HCT116 (cell line): ENCODE data around the gene RASAL2. TPM values are rescaled to one million over a fixed set of nuclear protein-coding genes. Genes with fewer than 3 reads are reported as not detected.

ENCODE experiments used
- ATAC-seq: fragments of 200-7000 bp; cut with Tn5 transposase; 2 replicates; pipeline ENCODE4 v1.9.1; 2020; ENCODE audit warnings: mild to moderate bottlenecking, moderate library complexity
- BruUV-seq: library from RNA; stranded (reverse); fragments of 400-500 nt; replicated peaks from 2 replicates; lab custom pipeline; 2021; lab: Mats Ljungman, UMichigan
- CTCF ChIA-PET: fragments of 300-600 bp; sonication (Branson Sonifier 250); formaldehyde crosslinking; loops from one replicate; lab custom pipeline; 2021; ENCODE audit warnings: antibody characterized with exemption; lab: Charles Lee
- POLR2A ChIA-PET: fragments of 300-600, 350-600 bp; sonication (Branson Sonifier 250); formaldehyde crosslinking; loops from one replicate; lab custom pipeline; 2021; ENCODE audit warnings: antibody characterized with exemption; lab: Charles Lee
- RAD21 ChIA-PET, 2 experiments: fragments of 300-600 bp; sonication (Branson Sonifier 250); formaldehyde crosslinking; loops; one replicate each; lab custom pipeline; 2023; ENCODE audit warnings: low total read pairs in 2 of 2; ENCODE audit not compliant: uncharacterized antibody in 2 of 2, unreplicated experiment in 2 of 2, low non-redundant PET in 1 of 2; lab: Charles Lee
- DNase-seq: peaks from one replicate; pipeline ENCODE4 v3.0.0-alpha.2; 2010; ENCODE audit warnings: low read depth, low spot score
- H2AFZ ChIP-seq: fragments of 200-600 bp; shearing (Covaris generic), sonication (generic); 2 replicates; pipeline ENCODE4 v1.6.1; 2017; ENCODE audit warnings: low read depth, mixed run types, mixed read lengths, antibody characterized with exemption, low read length; ENCODE audit not compliant: poor library complexity, severe bottlenecking
- H3K27ac ChIP-seq: 2 replicates; pipeline ENCODE4 v1.5.1; 2012; ENCODE audit warnings: low read depth, low read length
- H3K27me3 ChIP-seq: fragments of 200-600 bp; sonication (generic); 2 replicates; pipeline ENCODE4 v1.6.1; 2016; ENCODE audit warnings: mixed run types, low read length, mixed read lengths; ENCODE audit not compliant: insufficient read depth
- H3K36me3 ChIP-seq, 2 experiments: fragments of 200-500 bp in 1 of 2; fragments of 200-600 bp in 1 of 2; sonication (Bioruptor generic) in 1 of 2; sonication (generic) in 1 of 2; 2 replicates each; pipeline versions ENCODE4 v1.5.1 to v1.6.1; 2014 to 2016; ENCODE audit warnings: low read length in 2 of 2, inconsistent platforms in 1 of 2, mixed read lengths in 1 of 2, mixed run types in 1 of 2; ENCODE audit not compliant: insufficient read depth in 2 of 2, control insufficient read depth in 1 of 2
- H3K4me1 ChIP-seq, 2 experiments: fragments of 200-600 bp in 1 of 2; sonication (generic) in 1 of 2; 2 replicates each; pipeline versions ENCODE4 v1.5.1 to v1.6.1; 2012 to 2017; ENCODE audit warnings: low read length in 2 of 2, inconsistent platforms in 1 of 2, mild to moderate bottlenecking in 1 of 2, mixed read lengths in 1 of 2, mixed run types in 1 of 2, moderate library complexity in 1 of 2; ENCODE audit not compliant: insufficient read depth in 2 of 2, control insufficient read depth in 1 of 2
- H3K4me2 ChIP-seq: fragments of 200-600 bp; sonication (generic); 2 replicates; pipeline ENCODE4 v1.6.1; 2017; ENCODE audit warnings: mixed run types, low read length, mixed read lengths
- H3K4me3 ChIP-seq, 2 experiments: fragments of 200-600 bp in 1 of 2; sonication (generic) in 1 of 2; replicated peaks in 1 of 2; 2 replicates each; pipeline ENCODE4 v1.5.1; 2011 to 2016; ENCODE audit warnings: low read length in 2 of 2, control low read depth in 1 of 2, low read depth in 1 of 2, mild to moderate bottlenecking in 1 of 2, mixed read lengths in 1 of 2, mixed run types in 1 of 2
- H3K79me2 ChIP-seq: fragments of 200-600 bp; sonication (generic); 2 replicates; pipeline ENCODE4 v1.6.1; 2017; ENCODE audit warnings: mild to moderate bottlenecking, mixed run types, low read length, moderate library complexity, mixed read lengths; ENCODE audit not compliant: insufficient read depth
- H3K9ac ChIP-seq: fragments of 200-600 bp; sonication (generic); 2 replicates; pipeline ENCODE4 v1.6.1; 2016; ENCODE audit warnings: low read length, mixed read lengths
- H3K9me2 ChIP-seq: fragments of 200-600 bp; sonication (generic), shearing (Covaris generic); 2 replicates; pipeline ENCODE4 v1.6.1; 2017; ENCODE audit warnings: mixed run types, mild to moderate bottlenecking, moderate library complexity; ENCODE audit not compliant: insufficient read depth
- H3K9me3 ChIP-seq, 2 experiments: fragments of 200-500 bp in 1 of 2; fragments of 200-600 bp in 1 of 2; sonication (Bioruptor generic) in 1 of 2; sonication (generic) in 1 of 2; 2 replicates each; pipeline ENCODE4 v1.6.1; 2014 to 2017; ENCODE audit warnings: low read length in 2 of 2, mixed read lengths in 2 of 2, inconsistent platforms in 1 of 2, low read depth in 1 of 2, mild to moderate bottlenecking in 1 of 2, mixed run types in 1 of 2, moderate library complexity in 1 of 2; ENCODE audit not compliant: control insufficient read depth in 1 of 2, insufficient read depth in 1 of 2
- H4K20me1 ChIP-seq: fragments of 200-600 bp; sonication (generic), shearing (Covaris generic); 2 replicates; pipeline ENCODE4 v1.6.1; 2017; ENCODE audit warnings: mixed run types, mild to moderate bottlenecking, moderate library complexity; ENCODE audit not compliant: insufficient read depth
- ATF3 ChIP-seq: IDR thresholded peaks from 2 replicates; pipeline ENCODE4 v1.6.1; 2012
- CBX3 ChIP-seq: IDR thresholded peaks from 2 replicates; pipeline ENCODE4 v1.6.1; 2012; ENCODE audit warnings: low read depth
- CEBPB ChIP-seq: IDR thresholded peaks from 2 replicates; pipeline ENCODE4 v1.6.1; 2012; ENCODE audit warnings: low read depth
- CTCF ChIP-seq, 3 experiments: fragments of 200-600 bp in 1 of 3; sonication (generic) in 1 of 3; IDR thresholded peaks in 2 of 3; conservative IDR thresholded peaks in 1 of 3; 2 replicates each; pipeline ENCODE4 v1.5.1; 2012 to 2017; ENCODE audit warnings: low read depth in 2 of 3, low read length in 2 of 3, antibody characterized with exemption in 1 of 3, borderline replicate concordance in 1 of 3, control low read depth in 1 of 3, mild to moderate bottlenecking in 1 of 3, mixed read lengths in 1 of 3, mixed run types in 1 of 3, moderate library complexity in 1 of 3; ENCODE audit not compliant: insufficient read depth in 1 of 3
- EGR1 ChIP-seq: IDR thresholded peaks from 2 replicates; pipeline ENCODE4 v1.6.1; 2012; ENCODE audit warnings: low read depth
- ELF1 ChIP-seq: IDR thresholded peaks from 2 replicates; pipeline ENCODE4 v1.6.1; 2012; ENCODE audit warnings: low read depth, borderline replicate concordance
- EZH2phosphoT487 ChIP-seq: fragments of 200-600 bp; IDR thresholded peaks from 2 replicates; pipeline ENCODE4 v1.6.1; 2018; ENCODE audit warnings: antibody characterized with exemption, borderline replicate concordance
- JUND ChIP-seq: IDR thresholded peaks from 2 replicates; pipeline ENCODE4 v1.6.1; 2012
- MAX ChIP-seq: IDR thresholded peaks from 2 replicates; pipeline ENCODE4 v1.6.1; 2012
- POLR2A ChIP-seq: IDR thresholded peaks from 2 replicates; pipeline ENCODE4 v1.7.0; 2011; ENCODE audit warnings: borderline replicate concordance; ENCODE audit not compliant: insufficient read depth, insufficient read length; ENCODE audit errors: extremely low read depth
- REST ChIP-seq: IDR thresholded peaks from 2 replicates; pipeline ENCODE4 v1.6.1; 2012; ENCODE audit warnings: low read depth
- SIN3A ChIP-seq: IDR thresholded peaks from 2 replicates; pipeline ENCODE4 v1.6.1; 2012; ENCODE audit warnings: low read depth
- SRF ChIP-seq: IDR thresholded peaks from 2 replicates; pipeline ENCODE4 v1.6.1; 2012; ENCODE audit warnings: low read depth
- TCF7L2 ChIP-seq: IDR thresholded peaks from 2 replicates; pipeline ENCODE4 v1.7.0; 2011; ENCODE audit warnings: borderline replicate concordance, inconsistent platforms; ENCODE audit not compliant: insufficient read depth, insufficient read length; ENCODE audit errors: extremely low read depth
- YY1 ChIP-seq: IDR thresholded peaks from 2 replicates; pipeline ENCODE4 v1.6.1; 2011; ENCODE audit warnings: low read length, low read depth, moderate library complexity, mild to moderate bottlenecking; ENCODE audit not compliant: insufficient replicate concordance; ENCODE audit errors: extremely low read depth
- ZFX ChIP-seq: fragments of 450-650 bp; IDR thresholded peaks from 2 replicates; pipeline ENCODE4 v1.6.1; 2017
- intact Hi-C: fragments of 100-400 bp; cut with micrococcal nuclease; formaldehyde crosslinking; loops from 2 replicates; pipeline ENCODE4 v1.10.0; 2022
- total RNA-seq: library from RNA; stranded (reverse); gene quantifications from one replicate; pipeline ENCODE4 v1.2.1, GENCODE V29; 2021; ENCODE audit not compliant: unreplicated experiment

RASAL2 gene
- total RNA-seq, 1 experiment from 2014 or later: 11.7 TPM

GRCh38 chr1:178190881-178191280 is 97.0 kb downstream of the RASAL2 start:
- ATAC-seq (no peak), DNase-seq (no peak)
- no peaks in the 10 kb centered on the region for H3K36me3 ChIP-seq
- no peak overlapping the region for H3K4me2 ChIP-seq
- ChIA-PET RAD21 (no interaction called here), CTCF (interaction anchor here (1.0 to 1.5 kb wide), 2 partner anchors 11 to 242 kb away, joined by 3 to 4 read pairs; no protein-coding TSS in a partner anchor), POLR2A (no interaction called here)
- H3K27ac ChIP-seq: no peak overlapping the region
- H3K9ac ChIP-seq: no peak overlapping the region
- H2AFZ ChIP-seq: no peak overlapping the region
- no peak for TF ChIP-seq MAX
- TF ChIP-seq EGR1: no peak
- TF ChIP-seq ZFX: no peak
- no peak for TF ChIP-seq CEBPB
- no peak for TF ChIP-seq SIN3A
- no peak for TF ChIP-seq POLR2A
- no peak for TF ChIP-seq YY1
- no peak for TF ChIP-seq ATF3
- no peak for TF ChIP-seq JUND
- no peak for TF ChIP-seq REST
- TF ChIP-seq SRF: no peak
- TF ChIP-seq CBX3: no peak
- TF ChIP-seq EZH2phosphoT487: no peak
- TF ChIP-seq ELF1: no peak
- TF ChIP-seq TCF7L2: no peak
- TF ChIP-seq CTCF (IDR thresholded peaks at IDR 0.05 in 2 of 3, conservative IDR thresholded peaks at IDR 0.05 in 1 of 3; ENCODE audit: borderline replicate concordance in 1 of 3, insufficient read depth in 1 of 3, low read depth in 2 of 3, low read length in 2 of 3): no peak
- intact Hi-C loops: loop anchor here (2.0 kb wide), 1 partner anchor 160 kb away; no protein-coding TSS in a partner anchor
- H3K79me2 ChIP-seq: 0 out of 2 replicates have a peak, but pooled peaks cover 11% of the 10 kb centered on the region
- no TSS peak for BruUV-seq
- H3K9me2 ChIP-seq: no peaks in the 10 kb centered on the region
- no peaks in the 10 kb centered on the region for H4K20me1 ChIP-seq
- H3K4me1 ChIP-seq: peaks cover 0 to 4% of the 10 kb centered on the region in 2 experiments; a peak in 2 of 4 replicates
- H3K27me3 ChIP-seq: no peaks in the 10 kb centered on the region
- H3K9me3 ChIP-seq: no peaks in the 10 kb centered on the region
- no peak overlapping the region for H3K4me3 ChIP-seq
